ENCODE measurements around the gene ANKS1A. TPM values are rescaled to one million over a fixed set of nuclear protein-coding genes. Genes with fewer than 3 reads are reported as not detected.

ANKS1A gene
- total RNA-seq, 1 experiment from 2014 or later, result 14.0 TPM

- ChIA-PET CTCF (interaction anchor here (0.5 to 2.7 kb wide), 5 partner anchors 158 to 504 kb away, joined by 3 to 16 read pairs (median 3); no protein-coding TSS in a partner anchor), POLR2A (interaction anchor here (0.7 kb wide), 1 partner anchor 11 kb away, joined by 3 read pairs; no protein-coding TSS in a partner anchor)
- Mint-ChIP-seq H3K36me3 (ENCODE audit: insufficient read depth, unreplicated experiment) (peaks cover 34% of the 10 kb centered on the region), H3K4me3 (ENCODE audit: unreplicated experiment) (no peak overlapping the region), H3K27ac (ENCODE audit: low read depth, unreplicated experiment) (no peak overlapping the region), H3K27me3 (ENCODE audit: insufficient read depth, unreplicated experiment) (no peaks in the 10 kb centered on the region), H3K9me3 (ENCODE audit: unreplicated experiment) (no peaks in the 10 kb centered on the region), H3K4me1 (ENCODE audit: insufficient read depth, unreplicated experiment) (no peaks in the 10 kb centered on the region)
- no peak for TF ChIP-seq CTCF (IDR thresholded peaks at IDR 0.05; ENCODE audit: unreplicated experiment)
- DNase-seq (ENCODE audit: unreplicated experiment), result no peak
- no TSS peak for BruUV-seq (replicated peaks)
- intact Hi-C loops (cut with micrococcal nuclease), result no loop called here
These were observed 90.9 kb downstream of the ANKS1A start for GRCh38 chr6:34979994-34980393.

- H3K4me1 Mint-ChIP-seq (ENCODE audit: insufficient read depth, unreplicated experiment), result no peaks in the 10 kb centered on the region
- no peak for TF ChIP-seq CTCF (IDR thresholded peaks at IDR 0.05; ENCODE audit: unreplicated experiment)
- intact Hi-C loops (cut with micrococcal nuclease), result no loop called here
- H3K27ac Mint-ChIP-seq (ENCODE audit: low read depth, unreplicated experiment), result no peak overlapping the region
- ChIA-PET CTCF (interaction anchor here (0.6 to 2.7 kb wide), 2 partner anchors 159 to 163 kb away, joined by 3 to 16 read pairs; no protein-coding TSS in a partner anchor), POLR2A (no interaction called here)
- no peak overlapping the region for H3K4me3 Mint-ChIP-seq (ENCODE audit: unreplicated experiment)
- no peaks in the 10 kb centered on the region for H3K9me3 Mint-ChIP-seq (ENCODE audit: unreplicated experiment)
- BruUV-seq (replicated peaks), result no TSS peak
- peaks cover 34% of the 10 kb centered on the region for H3K36me3 Mint-ChIP-seq (ENCODE audit: insufficient read depth, unreplicated experiment)
- H3K27me3 Mint-ChIP-seq (ENCODE audit: insufficient read depth, unreplicated experiment), result no peaks in the 10 kb centered on the region
- no peak for DNase-seq (ENCODE audit: unreplicated experiment)
These were observed 92.3 kb downstream of the ANKS1A start for GRCh38 chr6:34981366-34981765.

- no peak for DNase-seq (ENCODE audit: unreplicated experiment)
- Mint-ChIP-seq H3K27me3 (ENCODE audit: insufficient read depth, unreplicated experiment) (no peaks in the 10 kb centered on the region), H3K4me3 (ENCODE audit: unreplicated experiment) (no peak overlapping the region), H3K36me3 (ENCODE audit: insufficient read depth, unreplicated experiment) (peaks cover 34% of the 10 kb centered on the region), H3K4me1 (ENCODE audit: insufficient read depth, unreplicated experiment) (no peaks in the 10 kb centered on the region), H3K27ac (ENCODE audit: low read depth, unreplicated experiment) (no peak overlapping the region), H3K9me3 (ENCODE audit: unreplicated experiment) (no peaks in the 10 kb centered on the region)
- ChIA-PET CTCF (interaction anchor here (1.0 kb wide), 1 partner anchor 10 kb away, joined by 5 read pairs; no protein-coding TSS in a partner anchor), POLR2A (no interaction called here)
- intact Hi-C loops (cut with micrococcal nuclease), result no loop called here
- no TSS peak for BruUV-seq (replicated peaks)
- TF ChIP-seq CTCF (IDR thresholded peaks at IDR 0.05; ENCODE audit: unreplicated experiment), result no peak
These were observed 92.9 kb downstream of the ANKS1A start for GRCh38 chr6:34981951-34982350.

GRCh38 chr6:34982424-34982852 lies 93.4 kb downstream of the ANKS1A start:
- no peak overlapping the region for H3K27ac Mint-ChIP-seq (ENCODE audit: low read depth, unreplicated experiment)
- no TSS peak for BruUV-seq (replicated peaks)

More at GRCh38 chr6:34982424-34982852, 93.4 kb downstream of the ANKS1A start:
- Mint-ChIP-seq H3K9me3 (ENCODE audit: unreplicated experiment) (no peaks in the 10 kb centered on the region), H3K4me3 (ENCODE audit: unreplicated experiment) (no peak overlapping the region), H3K4me1 (ENCODE audit: insufficient read depth, unreplicated experiment) (no peaks in the 10 kb centered on the region), H3K36me3 (ENCODE audit: insufficient read depth, unreplicated experiment) (peaks cover 32% of the 10 kb centered on the region), H3K27me3 (ENCODE audit: insufficient read depth, unreplicated experiment) (no peaks in the 10 kb centered on the region)
- no peak for TF ChIP-seq CTCF (IDR thresholded peaks at IDR 0.05; ENCODE audit: unreplicated experiment)
- POLR2A ChIA-PET, result no interaction called here
- intact Hi-C loops (cut with micrococcal nuclease), result no loop called here
- peak; percentile 7 for DNase-seq (ENCODE audit: unreplicated experiment)
- CTCF ChIA-PET, result interaction anchor here (1.0 to 1.5 kb wide), 2 partner anchors 10 to 66 kb away, joined by 3 to 5 read pairs; no protein-coding TSS in a partner anchor

Data from MCF 10A (cell line).